ENCODE results near the gene PXDC1.

- TF ChIP-seq POLR2A (IDR thresholded peaks at IDR 0.05; ENCODE audit: low read length) (no peak), GATA1 (IDR thresholded peaks at IDR 0.05; ENCODE audit: low read depth, low read length) (no peak)
These were observed 7.3 kb upstream of the PXDC1 start for GRCh38 chr6:3758842-3759144.
